SK-N-SH (cell line): Measurements from ENCODE around the gene MICU2.

Experiments
- MXI1 ChIP-seq: IDR thresholded peaks from 2 replicates; pipeline ENCODE4 v1.6.1; 2012; ENCODE audit warnings: mild to moderate bottlenecking, low read depth, low read length, improper control_type of control experiment
- POLR2AphosphoS5 ChIP-seq: IDR thresholded peaks from 2 replicates; pipeline ENCODE4 v1.6.1; 2012; ENCODE audit warnings: low read depth, low read length
- TF ChIP-seq, protein P1 (sequence below): fragments of 200-600 bp; sonication (generic); IDR thresholded peaks from 2 replicates; pipeline ENCODE4 v1.6.1; 2017; ENCODE audit warnings: antibody characterized with exemption, mild to moderate bottlenecking, moderate library complexity

DNA sequence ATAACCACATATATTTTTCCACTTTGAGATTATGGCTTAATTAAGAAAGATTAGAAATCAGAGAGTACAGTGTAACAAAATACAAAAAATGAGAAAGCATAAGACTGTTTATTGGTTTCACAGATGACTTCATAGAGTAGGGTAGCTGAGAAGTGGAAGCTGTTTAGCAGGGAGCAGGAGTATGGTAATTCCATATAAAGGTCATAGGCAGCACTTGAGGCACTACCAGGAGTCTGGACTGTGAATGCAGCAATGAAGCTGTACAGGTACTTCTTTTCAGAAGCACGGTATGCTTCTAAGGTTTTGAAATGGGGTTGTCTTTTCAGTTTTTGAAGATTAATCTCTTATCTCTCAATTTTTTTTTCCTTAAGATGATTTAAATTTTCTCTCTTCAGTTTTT lies 69.2 kb downstream of the MICU2 start:
- TF ChIP-seq MXI1 (no peak), POLR2AphosphoS5 (no peak)
- TF ChIP-seq, protein P1, sequence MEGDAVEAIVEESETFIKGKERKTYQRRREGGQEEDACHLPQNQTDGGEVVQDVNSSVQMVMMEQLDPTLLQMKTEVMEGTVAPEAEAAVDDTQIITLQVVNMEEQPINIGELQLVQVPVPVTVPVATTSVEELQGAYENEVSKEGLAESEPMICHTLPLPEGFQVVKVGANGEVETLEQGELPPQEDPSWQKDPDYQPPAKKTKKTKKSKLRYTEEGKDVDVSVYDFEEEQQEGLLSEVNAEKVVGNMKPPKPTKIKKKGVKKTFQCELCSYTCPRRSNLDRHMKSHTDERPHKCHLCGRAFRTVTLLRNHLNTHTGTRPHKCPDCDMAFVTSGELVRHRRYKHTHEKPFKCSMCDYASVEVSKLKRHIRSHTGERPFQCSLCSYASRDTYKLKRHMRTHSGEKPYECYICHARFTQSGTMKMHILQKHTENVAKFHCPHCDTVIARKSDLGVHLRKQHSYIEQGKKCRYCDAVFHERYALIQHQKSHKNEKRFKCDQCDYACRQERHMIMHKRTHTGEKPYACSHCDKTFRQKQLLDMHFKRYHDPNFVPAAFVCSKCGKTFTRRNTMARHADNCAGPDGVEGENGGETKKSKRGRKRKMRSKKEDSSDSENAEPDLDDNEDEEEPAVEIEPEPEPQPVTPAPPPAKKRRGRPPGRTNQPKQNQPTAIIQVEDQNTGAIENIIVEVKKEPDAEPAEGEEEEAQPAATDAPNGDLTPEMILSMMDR: no peak
